Keratinocyte (primary cell): ENCODE data around the gene CATSPER1.
A peak's percentile ranks its signal among the peaks of the same experiment; 100 is the strongest.

Experiments used
- CTCF ChIP-seq, 3 experiments: IDR thresholded peaks in 1 of 3; conservative IDR thresholded peaks in 1 of 3; optimal IDR thresholded peaks in 1 of 3; 2 replicates in 2 of 3; 3 replicates in 1 of 3; pipeline versions ENCODE3 to v1.5.1; 2011; ENCODE audit warnings: low read length in 3 of 3, mild to moderate bottlenecking in 3 of 3, moderate library complexity in 2 of 3, control low read depth in 1 of 3, inconsistent platforms in 1 of 3; ENCODE audit not compliant: insufficient read depth in 2 of 3; ENCODE audit errors: extremely low read depth in 1 of 3
- EZH2 ChIP-seq: IDR thresholded peaks from one replicate; pipeline ENCODE4 v1.6.1; 2012; ENCODE audit warnings: inconsistent platforms, mild to moderate bottlenecking, low read length, moderate library complexity

- TF ChIP-seq CTCF (optimal IDR thresholded peaks at IDR 0.05 in 1 of 3, IDR thresholded peaks at IDR 0.05 in 1 of 3, conservative IDR thresholded peaks at IDR 0.05 in 1 of 3; ENCODE audit: extremely low read depth in 1 of 3, insufficient read depth in 2 of 3, low read length in 3 of 3) (peak; percentile 93 to 99 (median 98)), EZH2 (no peak)
Observed at GRCh38 chr11:65988791-65989592, 37.3 kb downstream of the CATSPER1 start.
